ENCODE results near the gene COA1. TPM values are rescaled to one million over a fixed set of nuclear protein-coding genes. Genes with fewer than 3 reads are reported as not detected.

COA1 gene
- total RNA-seq, 1 experiment from 2014 or later, result 151 TPM

DNA sequence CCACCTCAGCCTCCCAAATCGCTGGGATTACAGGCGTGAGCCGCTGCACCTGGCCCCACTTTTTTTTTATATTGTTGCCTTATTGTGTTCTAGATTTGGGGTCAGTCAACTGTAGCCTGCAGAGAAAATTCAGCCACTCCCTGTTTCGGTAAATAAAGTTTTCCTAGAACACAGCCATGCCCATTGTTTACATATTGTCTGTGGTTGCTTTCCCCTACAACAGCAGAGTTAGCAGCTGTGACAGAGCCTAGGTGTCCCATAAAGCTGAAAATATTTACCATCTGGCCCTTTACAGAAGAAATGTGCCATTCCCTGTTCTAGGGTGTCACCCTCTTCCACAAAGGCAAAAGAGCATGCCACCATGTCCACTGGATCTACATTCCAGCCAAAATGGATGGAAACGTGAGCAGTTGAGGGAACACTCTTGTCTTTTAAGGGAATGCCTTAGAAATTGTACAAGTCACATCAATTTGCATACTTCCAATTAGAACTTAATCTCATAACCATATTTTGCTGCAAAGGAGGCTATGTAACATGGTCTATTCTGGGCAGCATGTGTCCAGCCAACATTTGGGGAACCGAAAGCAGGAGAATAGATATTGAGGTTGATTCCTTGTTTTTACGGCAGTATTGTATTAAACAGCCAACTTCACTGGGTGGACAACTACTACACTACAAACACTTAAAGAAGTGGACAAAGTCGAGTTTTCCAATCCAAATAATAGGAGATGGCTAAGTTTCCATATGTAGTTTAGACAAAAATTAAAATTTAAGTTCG is 18.2 kb upstream of the COA1 start:
- Histone ChIP-seq H3K9me3 (ENCODE audit: insufficient read depth, low read depth) (no peaks in the 10 kb centered on the region), H3K9me2 (ENCODE audit: insufficient read depth) (peaks cover 4% of the 10 kb centered on the region; the same call in 1 of the 2 replicates), H4K20me1 (ENCODE audit: insufficient read depth) (no peaks in the 10 kb centered on the region), H3K79me2 (ENCODE audit: low read depth) (no peaks in the 10 kb centered on the region), H3K4me2 (no peak overlapping the region), H3K4me3 (no peak overlapping the region), H3F3A (ENCODE audit: insufficient read depth, low read depth) (no peaks in the 10 kb centered on the region), H3K4me1 (replicated peaks; ENCODE audit: insufficient read depth) (no peaks in the 10 kb centered on the region; the same call in 1 of the 2 replicates), H3K27ac (no peak overlapping the region), H3K36me3 (ENCODE audit: low read depth) (no peaks in the 10 kb centered on the region), H3K27me3 (ENCODE audit: insufficient read depth, low read depth) (no peaks in the 10 kb centered on the region), H2AFZ (no peak overlapping the region)
- ChIA-PET CTCF (no interaction called here), POLR2A (ENCODE audit: unreplicated experiment) (no interaction called here)
- no TSS peak for BruUV-seq (replicated peaks)
- TF ChIP-seq, protein P1, sequence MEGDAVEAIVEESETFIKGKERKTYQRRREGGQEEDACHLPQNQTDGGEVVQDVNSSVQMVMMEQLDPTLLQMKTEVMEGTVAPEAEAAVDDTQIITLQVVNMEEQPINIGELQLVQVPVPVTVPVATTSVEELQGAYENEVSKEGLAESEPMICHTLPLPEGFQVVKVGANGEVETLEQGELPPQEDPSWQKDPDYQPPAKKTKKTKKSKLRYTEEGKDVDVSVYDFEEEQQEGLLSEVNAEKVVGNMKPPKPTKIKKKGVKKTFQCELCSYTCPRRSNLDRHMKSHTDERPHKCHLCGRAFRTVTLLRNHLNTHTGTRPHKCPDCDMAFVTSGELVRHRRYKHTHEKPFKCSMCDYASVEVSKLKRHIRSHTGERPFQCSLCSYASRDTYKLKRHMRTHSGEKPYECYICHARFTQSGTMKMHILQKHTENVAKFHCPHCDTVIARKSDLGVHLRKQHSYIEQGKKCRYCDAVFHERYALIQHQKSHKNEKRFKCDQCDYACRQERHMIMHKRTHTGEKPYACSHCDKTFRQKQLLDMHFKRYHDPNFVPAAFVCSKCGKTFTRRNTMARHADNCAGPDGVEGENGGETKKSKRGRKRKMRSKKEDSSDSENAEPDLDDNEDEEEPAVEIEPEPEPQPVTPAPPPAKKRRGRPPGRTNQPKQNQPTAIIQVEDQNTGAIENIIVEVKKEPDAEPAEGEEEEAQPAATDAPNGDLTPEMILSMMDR (conservative IDR thresholded peaks at IDR 0.05), result no peak
- TF ChIP-seq EZH2 (IDR thresholded peaks at IDR 0.05; ENCODE audit: low read depth), result no peak
- intact Hi-C loops (cut with micrococcal nuclease; ENCODE audit: unreplicated experiment), result no loop called here
- no peak for DNase-seq

DNA sequence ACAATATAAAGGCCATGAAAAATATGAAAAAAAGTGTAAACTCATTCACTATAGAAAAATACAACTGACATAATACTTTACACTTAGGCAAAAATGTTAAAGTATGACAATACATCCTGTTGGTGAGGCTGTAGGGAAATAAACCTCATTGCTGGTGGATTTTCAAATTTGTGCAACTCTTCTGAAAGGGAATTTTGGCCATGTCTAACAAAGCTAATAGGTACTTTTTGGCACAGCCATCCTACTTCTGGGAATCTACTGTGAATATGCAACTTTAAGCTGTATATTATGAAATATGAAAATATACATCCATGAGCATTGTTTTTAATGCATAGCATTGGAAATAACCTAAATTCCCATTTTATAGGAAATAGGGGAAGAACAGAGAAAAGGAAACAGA is 13.4 kb upstream of the COA1 start:
- TF ChIP-seq EZH2 (IDR thresholded peaks at IDR 0.05; ENCODE audit: low read depth), result no peak
- TF ChIP-seq, protein P1 (conservative IDR thresholded peaks at IDR 0.05), result no peak
- H3K4me3 ChIP-seq, result no peak overlapping the region
- peaks cover 4% of the 10 kb centered on the region; the same call in 1 of the 2 replicates for H3K9me2 ChIP-seq (ENCODE audit: insufficient read depth)
- H3K79me2 ChIP-seq (ENCODE audit: low read depth), result no peaks in the 10 kb centered on the region
- H2AFZ ChIP-seq, result no peak overlapping the region
- H3K4me2 ChIP-seq, result no peak overlapping the region
- ChIA-PET POLR2A (ENCODE audit: unreplicated experiment) (interaction anchor here (0.6 kb wide), 1 partner anchor 171 kb away, joined by 4 read pairs; no protein-coding TSS in a partner anchor), CTCF (no interaction called here)
- DNase-seq, result no peak
- no peaks in the 10 kb centered on the region for H3K9me3 ChIP-seq (ENCODE audit: insufficient read depth, low read depth)
- H3K27ac ChIP-seq, result no peak overlapping the region
- H3K4me1 ChIP-seq (replicated peaks; ENCODE audit: insufficient read depth), result no peaks in the 10 kb centered on the region; the same call in 1 of the 2 replicates
- peaks cover 4% of the 10 kb centered on the region; the same call in 1 of the 2 replicates for H3F3A ChIP-seq (ENCODE audit: insufficient read depth, low read depth)
- H3K27me3 ChIP-seq (ENCODE audit: insufficient read depth, low read depth), result no peaks in the 10 kb centered on the region
- H3K36me3 ChIP-seq (ENCODE audit: low read depth), result no peaks in the 10 kb centered on the region
- no peaks in the 10 kb centered on the region for H4K20me1 ChIP-seq (ENCODE audit: insufficient read depth)
- no TSS peak for BruUV-seq (replicated peaks)
- intact Hi-C loops (cut with micrococcal nuclease; ENCODE audit: unreplicated experiment), result no loop called here

DNA sequence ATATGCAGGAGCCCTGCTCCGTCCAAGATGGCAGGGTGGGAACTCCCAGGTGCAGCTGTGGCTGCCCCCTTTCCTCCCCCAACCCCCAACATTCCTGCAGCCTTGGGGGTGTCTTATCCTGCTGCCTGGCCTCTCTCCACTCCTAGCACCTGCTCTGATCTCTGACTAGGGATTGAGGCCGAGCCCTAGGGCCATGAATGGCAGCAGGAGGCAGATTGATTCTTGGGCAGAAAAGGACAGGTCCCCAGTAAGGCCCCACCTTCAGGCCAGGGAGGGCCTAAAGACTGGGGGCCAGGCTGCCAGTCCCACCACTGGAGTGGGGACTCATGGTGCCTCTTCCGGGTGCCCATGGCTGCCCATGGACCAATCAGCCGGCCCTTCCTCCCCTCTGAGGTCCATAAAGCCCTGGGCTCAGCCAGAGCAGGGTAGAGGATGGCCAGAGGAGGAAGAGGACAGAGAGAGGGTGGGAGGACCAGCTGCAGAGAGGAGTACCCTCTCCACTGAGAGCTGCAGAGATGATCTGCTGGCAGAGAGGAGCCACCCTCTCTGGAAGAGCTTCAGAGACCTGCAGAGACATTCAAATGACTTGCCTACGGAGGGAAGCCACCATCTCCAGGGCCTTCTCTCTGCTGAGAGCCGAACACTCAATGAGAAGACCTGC is 8.3 kb upstream of the COA1 start:
- H3K27ac ChIP-seq, result no peak overlapping the region
- no peak overlapping the region for H2AFZ ChIP-seq
- H4K20me1 ChIP-seq (ENCODE audit: insufficient read depth), result no peaks in the 10 kb centered on the region
- no TSS peak for BruUV-seq (replicated peaks)
- no peak for DNase-seq
- H3F3A ChIP-seq (ENCODE audit: insufficient read depth, low read depth), result peaks cover 4% of the 10 kb centered on the region; the same call in 1 of the 2 replicates
- no peaks in the 10 kb centered on the region; the same call in 1 of the 2 replicates for H3K9me2 ChIP-seq (ENCODE audit: insufficient read depth)
- intact Hi-C loops (cut with micrococcal nuclease; ENCODE audit: unreplicated experiment), result loop anchor here (2.0 kb wide), 1 partner anchor 21 kb away; the partner anchor contains the start of gene BLVRA
- no peaks in the 10 kb centered on the region for H3K9me3 ChIP-seq (ENCODE audit: insufficient read depth, low read depth)
- no peaks in the 10 kb centered on the region for H3K27me3 ChIP-seq (ENCODE audit: insufficient read depth, low read depth)
- TF ChIP-seq EZH2 (IDR thresholded peaks at IDR 0.05; ENCODE audit: low read depth), result no peak
- TF ChIP-seq, protein P1 (conservative IDR thresholded peaks at IDR 0.05), result no peak
- no peak overlapping the region for H3K4me3 ChIP-seq
- no peak overlapping the region for H3K4me2 ChIP-seq
- H3K79me2 ChIP-seq (ENCODE audit: low read depth), result no peaks in the 10 kb centered on the region
- no peaks in the 10 kb centered on the region for H3K36me3 ChIP-seq (ENCODE audit: low read depth)
- CTCF ChIA-PET, result no interaction called here
- H3K4me1 ChIP-seq (replicated peaks; ENCODE audit: insufficient read depth), result peaks cover 10% of the 10 kb centered on the region
- POLR2A ChIA-PET (ENCODE audit: unreplicated experiment), result no interaction called here
